ENCODE data around the gene PAM16. TPM values are rescaled to one million over a fixed set of nuclear protein-coding genes. Genes with fewer than 3 reads are reported as not detected.

The PAM16 gene
- total and polyA plus RNA-seq, 2 of the 8 experiments (the other 6 are each of a cell fraction or from before 2014, with no cell fraction given), result 78.3 to 198 TPM

DNA sequence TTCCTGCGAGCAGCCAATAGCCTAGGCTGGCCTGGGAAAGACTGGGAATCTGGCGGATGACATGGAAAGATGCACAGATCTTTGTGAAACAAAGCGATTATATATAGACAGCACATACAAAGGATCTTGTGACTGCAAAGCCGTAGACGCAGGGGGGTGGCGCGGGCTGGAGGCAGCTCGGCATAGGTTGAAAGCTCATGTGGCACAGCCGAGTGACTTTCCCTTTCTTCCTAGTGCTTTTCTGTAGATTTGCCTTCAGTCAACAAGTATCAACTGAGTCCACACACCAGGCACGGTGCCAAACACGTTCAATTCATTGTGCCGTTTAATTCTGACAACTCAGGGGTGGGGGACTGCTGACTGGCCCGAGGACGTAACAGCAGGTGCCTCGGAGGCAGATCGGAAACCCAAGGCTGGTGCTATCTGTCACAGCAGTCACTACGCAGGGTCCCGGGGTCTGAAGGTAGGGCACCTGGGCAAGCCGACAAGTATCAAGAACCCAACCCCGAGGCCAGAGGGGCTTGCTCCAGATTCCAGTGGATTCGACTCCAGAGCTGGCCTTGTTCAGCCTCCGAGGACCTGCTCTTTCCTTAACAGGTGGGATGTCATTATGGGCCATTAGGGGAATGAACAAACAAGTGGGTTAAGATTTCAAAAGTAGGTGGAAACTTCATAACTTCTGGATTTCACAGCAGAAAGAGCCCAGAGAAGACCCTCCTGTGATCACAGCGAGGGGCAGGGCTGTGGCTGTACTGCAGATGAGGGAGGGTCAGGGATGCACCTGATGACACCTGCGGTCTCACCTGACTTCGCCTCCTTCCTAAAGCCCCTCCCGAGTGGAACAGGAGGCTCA lies 5.9 kb downstream of the PAM16 start:
- Histone ChIP-seq H3K36me3 (ENCODE audit: control insufficient read depth in 2 of 4, insufficient read depth in 4 of 4, low read length in 3 of 4) (peaks cover 2 to 25% (median 6%) of the 10 kb centered on the region in 4 experiments; a peak in 5 of 8 replicates), H2BK15ac (ENCODE audit: low read length) (no peak overlapping the region), H3K23me2 (ENCODE audit: low read depth, low read length) (no peaks in the 10 kb centered on the region; the same call in 1 of the 2 replicates), H3K9ac (replicated peaks in 1 of 4; ENCODE audit: extremely low read depth in 1 of 4, low read depth in 3 of 4, low read length in 3 of 4) (no peak overlapping the region), H3K4me3 (ENCODE audit: extremely low read depth in 1 of 4, insufficient read depth in 2 of 4, low read depth in 3 of 4, low read length in 4 of 4) (no peak overlapping the region), H3K23ac (ENCODE audit: insufficient read length) (no peak overlapping the region), H3K79me2 (ENCODE audit: control insufficient read depth in 1 of 2, insufficient read depth in 2 of 2, low read length in 2 of 2) (peaks cover 18 to 66% of the 10 kb centered on the region in 2 experiments), H4K5ac (ENCODE audit: insufficient read length, low read depth, low read length) (no peak overlapping the region), H4K91ac (replicated peaks; ENCODE audit: insufficient read length, low read length) (no peak overlapping the region), H3K4ac (replicated peaks; ENCODE audit: insufficient read length, low read depth, low read length) (no peak overlapping the region), H4K20me1 (replicated peaks in 1 of 2; ENCODE audit: control insufficient read depth in 1 of 2, insufficient read depth in 2 of 2, low read length in 2 of 2) (peaks cover 13 to 27% of the 10 kb centered on the region in 2 experiments), H3K4me2 (ENCODE audit: insufficient read depth in 1 of 2, low read depth in 2 of 2, low read length in 2 of 2) (no peak overlapping the region), H2AK5ac (ENCODE audit: low read depth, low read length) (no peak overlapping the region), H2AFZ (ENCODE audit: low read length) (no peak overlapping the region), H4K8ac (ENCODE audit: extremely low read depth, insufficient read depth, low read length) (no peak overlapping the region), H3K27ac (ENCODE audit: low read depth, low read length) (no peak overlapping the region), H3K4me1 (replicated peaks in 1 of 4; ENCODE audit: control insufficient read depth in 3 of 4, insufficient read depth in 4 of 4, low read length in 3 of 4) (peaks cover 0 to 4% (median 0%) of the 10 kb centered on the region in 4 experiments; a peak in 2 of 7 replicates), H2BK5ac (ENCODE audit: low read depth, low read length) (no peak overlapping the region; the same call in 1 of the 2 replicates), H3K27me3 (replicated peaks in 1 of 4; ENCODE audit: control insufficient read depth in 3 of 4, extremely low read depth in 1 of 4, insufficient read depth in 3 of 4, low read length in 3 of 4) (no peaks in the 10 kb centered on the region), H3K14ac (ENCODE audit: insufficient read length) (no peak overlapping the region), H2BK12ac (ENCODE audit: low read depth, low read length) (no peak overlapping the region), H3K9me3 (ENCODE audit: insufficient read depth in 2 of 2, low read depth in 1 of 2, low read length in 1 of 2) (peaks cover 5 to 6% of the 10 kb centered on the region in 2 experiments; a peak in 1 of 4 replicates), H3K79me1 (ENCODE audit: low read depth, low read length) (peaks cover 16% of the 10 kb centered on the region; the same call in 1 of the 2 replicates), H2BK120ac (replicated peaks; ENCODE audit: low read depth, low read length) (no peak overlapping the region), H2BK20ac (ENCODE audit: low read length) (no peak overlapping the region), H3K56ac (replicated peaks; ENCODE audit: insufficient read length, low read depth, low read length) (no peak overlapping the region), H3K18ac (ENCODE audit: extremely low read depth, low read length) (no peak overlapping the region)
- DNase-seq (ENCODE audit: low read depth in 1 of 2, low spot score in 2 of 2) (no peak), FAIRE-seq (no peak)
- TF ChIP-seq CHD1 (IDR thresholded peaks at IDR 0.05; ENCODE audit: low read depth, low read length) (no peak), BACH1 (IDR thresholded peaks at IDR 0.05; ENCODE audit: low read length) (no peak), TBP (IDR thresholded peaks at IDR 0.05; ENCODE audit: low read depth, low read length) (no peak), TAF7 (optimal IDR thresholded peaks at IDR 0.05; ENCODE audit: borderline replicate concordance, low read depth, low read length) (no peak), JUN (IDR thresholded peaks at IDR 0.05; ENCODE audit: low read depth, low read length) (no peak), RFX5 (IDR thresholded peaks at IDR 0.05; ENCODE audit: borderline replicate concordance, low read depth, low read length) (no peak)
- ChIA-PET POLR2A (ENCODE audit: partially characterized antibody) (interaction anchor here (9.8 kb wide), 1 partner anchor 10 kb away, joined by 154 read pairs; no protein-coding TSS in a partner anchor), CTCF (ENCODE audit: partially characterized antibody) (interaction anchor here (1.0 to 12.6 kb wide), 6 partner anchors 10 to 59 kb away, joined by 3 to 159 read pairs (median 6); no protein-coding TSS in a partner anchor)
- 95% methylated on average over 26 of the region's 26 CpGs; no CpG with 5 or more reads in 1 of the 2 experiments for WGBS, 2 experiments (ENCODE audit: extremely low coverage in 1 of 2, insufficient coverage in 1 of 2, insufficient read length in 1 of 2, insufficient replicate concordance in 2 of 2, low coverage in 1 of 2, low lambda C conversion rate in 2 of 2, missing lambda C conversion rate in 1 of 2)
